SK-N-SH (cell line): ENCODE results near the gene TSC1. TPM values are rescaled to one million over a fixed set of nuclear protein-coding genes. Genes with fewer than 3 reads are reported as not detected.

ENCODE experiments used
- CTCF ChIA-PET: fragments of 300-600, 350-600 bp; formaldehyde crosslinking; extraction: SDS; loops from one replicate; lab custom pipeline; 2021; lab: Yijun Ruan, JAX
- POLR2A ChIA-PET: fragments of 350-600 bp; sonication (Branson Sonifier 250); formaldehyde crosslinking; extraction: SDS; loops from one replicate; lab custom pipeline; 2020; ENCODE audit warnings: antibody characterized with exemption, inconsistent platforms; lab: Yijun Ruan, JAX
- DNase-seq: peaks from one replicate; pipeline ENCODE4 v3.0.0; 2012
- H2AFZ ChIP-seq: fragments of 200-600 bp; sonication (generic); 2 replicates; pipeline ENCODE4 v1.8.1; 2016; ENCODE audit warnings: antibody characterized with exemption, mild to moderate bottlenecking, low read depth
- H3F3A ChIP-seq: fragments of 200-600 bp; sonication (generic); replicated peaks from 2 replicates; pipeline ENCODE3; 2016; ENCODE audit warnings: antibody characterized with exemption, mild to moderate bottlenecking; ENCODE audit not compliant: insufficient read depth
- H3K27ac ChIP-seq, 2 experiments: fragments of 200-500 bp in 1 of 2; fragments of 200-600 bp in 1 of 2; sonication (Bioruptor generic) in 1 of 2; sonication (generic), shearing (Covaris generic) in 1 of 2; 2 replicates each; pipeline versions ENCODE4 v1.5.1 to v1.6.1; 2014 to 2016; ENCODE audit warnings: low read depth in 2 of 2, inconsistent platforms in 1 of 2, low read length in 1 of 2, mild to moderate bottlenecking in 1 of 2, mixed read lengths in 1 of 2
- H3K27me3 ChIP-seq: fragments of 200-600 bp; sonication (generic), shearing (Covaris generic); 2 replicates; pipeline ENCODE4 v1.6.1; 2016; ENCODE audit warnings: mixed run types; ENCODE audit not compliant: insufficient read depth
- H3K36me3 ChIP-seq, 2 experiments: fragments of 200-500 bp in 1 of 2; fragments of 200-600 bp in 1 of 2; sonication (Bioruptor generic) in 1 of 2; sonication (generic) in 1 of 2; replicated peaks in 1 of 2; 2 replicates each; pipeline versions ENCODE3 to v1.5.1; 2014 to 2016; ENCODE audit warnings: low read length in 1 of 2, mild to moderate bottlenecking in 1 of 2; ENCODE audit not compliant: insufficient read depth in 2 of 2, control insufficient read depth in 1 of 2
- H3K4me1 ChIP-seq, 2 experiments: fragments of 200-500 bp in 1 of 2; fragments of 200-600 bp in 1 of 2; sonication (Bioruptor generic) in 1 of 2; sonication (generic), shearing (Covaris generic) in 1 of 2; 2 replicates each; pipeline versions ENCODE4 v1.5.1 to v1.6.1; 2014 to 2016; ENCODE audit warnings: low read depth in 1 of 2, low read length in 1 of 2, mixed run types in 1 of 2; ENCODE audit not compliant: insufficient read depth in 2 of 2, control insufficient read depth in 1 of 2
- H3K4me2 ChIP-seq: fragments of 200-600 bp; sonication (generic), shearing (Covaris generic); 2 replicates; pipeline ENCODE4 v1.6.1; 2017; ENCODE audit warnings: mixed run types
- H3K4me3 ChIP-seq, 2 experiments: fragments of 200-500 bp in 1 of 2; fragments of 200-600 bp in 1 of 2; sonication (Bioruptor generic) in 1 of 2; sonication (generic), shearing (Covaris generic) in 1 of 2; 2 replicates each; pipeline versions ENCODE4 v1.5.1 to v1.8.1; 2014 to 2016; ENCODE audit warnings: low read depth in 2 of 2, inconsistent platforms in 1 of 2, low read length in 1 of 2, mild to moderate bottlenecking in 1 of 2, mixed read lengths in 1 of 2, moderate library complexity in 1 of 2
- H3K79me2 ChIP-seq: fragments of 200-600 bp; sonication (generic); 2 replicates; pipeline ENCODE4 v1.8.1; 2017; ENCODE audit warnings: mild to moderate bottlenecking; ENCODE audit not compliant: insufficient read depth
- H3K9ac ChIP-seq: fragments of 200-600 bp; sonication (generic); 2 replicates; pipeline ENCODE4 v1.6.1; 2017; ENCODE audit warnings: mixed run types
- H3K9me2 ChIP-seq: fragments of 200-600 bp; sonication (generic); 2 replicates; pipeline ENCODE4 v1.6.1; 2017; ENCODE audit warnings: mixed run types
- H3K9me3 ChIP-seq: fragments of 200-600 bp; sonication (generic); 2 replicates; pipeline ENCODE4 v1.6.1; 2017; ENCODE audit warnings: mixed run types, mild to moderate bottlenecking, moderate library complexity
- H4K20me1 ChIP-seq: fragments of 200-600 bp; sonication (generic); 2 replicates; pipeline ENCODE4 v1.6.1; 2017; ENCODE audit warnings: mild to moderate bottlenecking, mixed run types; ENCODE audit not compliant: insufficient read depth
- ELF1 ChIP-seq: IDR thresholded peaks from 2 replicates; pipeline ENCODE4 v1.4.0; 2012
- EP300 ChIP-seq, 2 experiments: IDR thresholded peaks; 2 replicates each; pipeline versions ENCODE4 v1.4.0 to v1.6.1; 2012; ENCODE audit warnings: borderline replicate concordance in 1 of 2, low read depth in 1 of 2, low read length in 1 of 2
- EZH2phosphoT487 ChIP-seq: fragments of 200-600 bp; sonication (generic); IDR thresholded peaks from 2 replicates; pipeline ENCODE4 v1.6.1; 2017; ENCODE audit warnings: low read depth, mixed run types, mild to moderate bottlenecking, antibody characterized with exemption, moderate library complexity, borderline replicate concordance
- FOSL2 ChIP-seq: IDR thresholded peaks from 2 replicates; pipeline ENCODE4 v1.4.0; 2012; ENCODE audit warnings: low read depth, mild to moderate bottlenecking, moderate library complexity, borderline replicate concordance
- FOXJ3 ChIP-seq: sonication (generic); formaldehyde crosslinking; IDR thresholded peaks from 2 replicates; pipeline ENCODE4 v1.5.1; 2020; ENCODE audit warnings: mild to moderate bottlenecking, missing genetic modification reagents
- JUND ChIP-seq: IDR thresholded peaks from 2 replicates; pipeline ENCODE4 v1.4.0; 2012
- MEF2A ChIP-seq: IDR thresholded peaks from 2 replicates; pipeline ENCODE4 v1.4.0; 2012; ENCODE audit warnings: low read depth, borderline replicate concordance
- MXI1 ChIP-seq: IDR thresholded peaks from 2 replicates; pipeline ENCODE4 v1.6.1; 2012; ENCODE audit warnings: mild to moderate bottlenecking, low read depth, low read length, improper control_type of control experiment
- NFIC ChIP-seq: IDR thresholded peaks from 2 replicates; pipeline ENCODE4 v1.4.0; 2012; ENCODE audit warnings: borderline replicate concordance
- NRF1 ChIP-seq: IDR thresholded peaks from 2 replicates; pipeline ENCODE4 v1.6.1; 2012; ENCODE audit warnings: low read depth, mild to moderate bottlenecking, low read length
- POLR2AphosphoS5 ChIP-seq: IDR thresholded peaks from 2 replicates; pipeline ENCODE4 v1.6.1; 2012; ENCODE audit warnings: low read depth, low read length
- RCOR1 ChIP-seq: fragments of 150-350 bp; IDR thresholded peaks from 2 replicates; pipeline ENCODE4 v1.6.1; 2017; ENCODE audit warnings: antibody characterized with exemption, low read length
- TAF1 ChIP-seq: IDR thresholded peaks from 2 replicates; pipeline ENCODE4 v1.6.1; 2012; ENCODE audit warnings: low read depth, mild to moderate bottlenecking, low read length, moderate library complexity, borderline replicate concordance
- USF1 ChIP-seq: IDR thresholded peaks from 2 replicates; pipeline ENCODE4 v1.4.0; 2012; ENCODE audit warnings: low read depth, borderline replicate concordance
- YY1 ChIP-seq: IDR thresholded peaks from 2 replicates; pipeline ENCODE4 v1.4.0; 2012; ENCODE audit warnings: low read depth, mild to moderate bottlenecking
- WGBS: methylation state at CpG from one replicate; pipeline ENCODE4 v1.1.6; 2017; ENCODE audit warnings: low lambda C conversion rate; 5-methylcytosine and 5-hydroxymethylcytosine counted together
- polyA plus RNA-seq, 3 experiments: library from polyadenylated mRNA; depleted of rRNA; stranded (reverse); fragments of >200 nt; gene quantifications; 2 replicates each; pipeline ENCODE4 v1.2.3, GENCODE V29; 2012
- TF ChIP-seq, protein P1 (sequence below): IDR thresholded peaks from 2 replicates; pipeline ENCODE4 v1.6.1; 2012; ENCODE audit warnings: mild to moderate bottlenecking, low read depth, low read length, moderate library complexity

Gene TSC1
- polyA plus RNA-seq, 1 of the 3 experiments (the other 2 are of a cell fraction): 18.3 TPM

DNA sequence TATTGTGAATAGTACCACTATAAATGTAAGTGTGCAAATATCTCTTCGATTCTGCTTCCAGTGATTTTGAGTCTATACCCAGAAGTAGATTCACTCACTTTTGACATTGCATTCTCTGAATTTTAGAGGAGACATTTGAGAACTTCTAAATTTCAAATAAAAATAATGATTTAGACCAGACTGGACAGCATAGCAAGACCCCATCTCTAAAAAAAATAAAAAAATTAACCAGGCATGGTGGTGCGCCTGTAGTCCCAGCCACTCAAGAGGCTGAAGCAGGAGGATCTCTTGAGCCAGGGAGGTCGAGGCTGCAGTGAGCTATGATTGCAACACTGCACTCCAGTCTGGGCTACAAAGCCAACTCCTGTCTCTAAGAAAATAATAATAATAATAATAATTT lies 32.2 kb upstream of the TSC1 start:
- POLR2A ChIA-PET: no interaction called here
- Histone ChIP-seq H3K9me2 (no peaks in the 10 kb centered on the region), H3K4me3 (no peak overlapping the region), H3F3A (no peaks in the 10 kb centered on the region), H3K36me3 (no peaks in the 10 kb centered on the region), H3K27ac (no peak overlapping the region), H2AFZ (no peak overlapping the region), H3K4me1 (peaks cover 0 to 9% of the 10 kb centered on the region in 2 experiments; a peak in 1 of 4 replicates), H3K9me3 (no peaks in the 10 kb centered on the region), H3K4me2 (no peak overlapping the region), H3K27me3 (peaks cover 66% of the 10 kb centered on the region), H3K9ac (no peak overlapping the region), H3K79me2 (no peaks in the 10 kb centered on the region), H4K20me1 (no peaks in the 10 kb centered on the region)
- DNase-seq: no peak
- TF ChIP-seq RCOR1 (no peak), MEF2A (no peak), JUND (no peak), NRF1 (no peak), ELF1 (no peak), USF1 (no peak), POLR2AphosphoS5 (no peak), NFIC (no peak), FOSL2 (no peak), EZH2phosphoT487 (no peak), TAF1 (no peak), EP300 (IDR thresholded peaks at IDR 0.05; ENCODE audit: borderline replicate concordance in 1 of 2, low read depth in 1 of 2, low read length in 1 of 2) (no peak), MXI1 (no peak)
- TF ChIP-seq, protein P1, sequence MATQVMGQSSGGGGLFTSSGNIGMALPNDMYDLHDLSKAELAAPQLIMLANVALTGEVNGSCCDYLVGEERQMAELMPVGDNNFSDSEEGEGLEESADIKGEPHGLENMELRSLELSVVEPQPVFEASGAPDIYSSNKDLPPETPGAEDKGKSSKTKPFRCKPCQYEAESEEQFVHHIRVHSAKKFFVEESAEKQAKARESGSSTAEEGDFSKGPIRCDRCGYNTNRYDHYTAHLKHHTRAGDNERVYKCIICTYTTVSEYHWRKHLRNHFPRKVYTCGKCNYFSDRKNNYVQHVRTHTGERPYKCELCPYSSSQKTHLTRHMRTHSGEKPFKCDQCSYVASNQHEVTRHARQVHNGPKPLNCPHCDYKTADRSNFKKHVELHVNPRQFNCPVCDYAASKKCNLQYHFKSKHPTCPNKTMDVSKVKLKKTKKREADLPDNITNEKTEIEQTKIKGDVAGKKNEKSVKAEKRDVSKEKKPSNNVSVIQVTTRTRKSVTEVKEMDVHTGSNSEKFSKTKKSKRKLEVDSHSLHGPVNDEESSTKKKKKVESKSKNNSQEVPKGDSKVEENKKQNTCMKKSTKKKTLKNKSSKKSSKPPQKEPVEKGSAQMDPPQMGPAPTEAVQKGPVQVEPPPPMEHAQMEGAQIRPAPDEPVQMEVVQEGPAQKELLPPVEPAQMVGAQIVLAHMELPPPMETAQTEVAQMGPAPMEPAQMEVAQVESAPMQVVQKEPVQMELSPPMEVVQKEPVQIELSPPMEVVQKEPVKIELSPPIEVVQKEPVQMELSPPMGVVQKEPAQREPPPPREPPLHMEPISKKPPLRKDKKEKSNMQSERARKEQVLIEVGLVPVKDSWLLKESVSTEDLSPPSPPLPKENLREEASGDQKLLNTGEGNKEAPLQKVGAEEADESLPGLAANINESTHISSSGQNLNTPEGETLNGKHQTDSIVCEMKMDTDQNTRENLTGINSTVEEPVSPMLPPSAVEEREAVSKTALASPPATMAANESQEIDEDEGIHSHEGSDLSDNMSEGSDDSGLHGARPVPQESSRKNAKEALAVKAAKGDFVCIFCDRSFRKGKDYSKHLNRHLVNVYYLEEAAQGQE: no peak
- CTCF ChIA-PET: interaction anchor here (1.5 to 7.4 kb wide), 16 partner anchors 9 to 177 kb away, joined by 3 to 43 read pairs (median 10); partner anchors contain the start of gene TSC1
- 39% methylated on average over 3 of the region's 3 CpGs for WGBS

DNA sequence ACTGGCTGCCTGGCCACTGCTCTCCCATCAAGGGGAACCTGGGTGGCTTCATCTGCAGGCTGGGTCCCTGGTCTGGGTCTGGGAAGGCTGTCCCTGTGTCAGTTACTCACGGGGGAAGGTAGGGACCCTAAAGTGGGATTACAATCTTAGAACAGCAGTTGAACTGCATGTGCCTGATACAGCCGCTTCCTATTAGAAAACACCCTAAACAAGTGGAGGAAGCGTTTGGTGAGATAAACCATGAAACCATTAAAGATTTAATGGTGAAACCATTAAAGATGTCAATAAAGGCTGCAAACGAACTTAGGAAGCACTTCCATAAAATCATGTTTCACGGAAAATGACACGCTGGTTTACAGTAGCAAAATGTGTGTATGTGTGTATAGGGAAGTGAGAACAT lies 31.5 kb upstream of the TSC1 start:
- H3K4me3 ChIP-seq: no peak overlapping the region
- H3K4me1 ChIP-seq: peaks cover 0 to 9% of the 10 kb centered on the region in 2 experiments; a peak in 1 of 4 replicates
- no peak overlapping the region for H3K9ac ChIP-seq
- H3K27ac ChIP-seq: no peak overlapping the region
- 31% methylated on average over 6 of the region's 6 CpGs for WGBS
- H3K9me3 ChIP-seq: no peaks in the 10 kb centered on the region
- TF ChIP-seq FOXJ3 (CRISPR knock-in tag): no peak
- no peak for TF ChIP-seq YY1
- TF ChIP-seq, all 33 proteins: peak for 0
- Histone ChIP-seq H3K4me2 (no peak overlapping the region), H3F3A (no peaks in the 10 kb centered on the region), H4K20me1 (no peaks in the 10 kb centered on the region), H2AFZ (no peak overlapping the region), H3K9me2 (no peaks in the 10 kb centered on the region), H3K27me3 (peaks cover 60% of the 10 kb centered on the region), H3K79me2 (no peaks in the 10 kb centered on the region), H3K36me3 (no peaks in the 10 kb centered on the region)
- no peak for DNase-seq
- CTCF ChIA-PET: interaction anchor here (0.7 to 7.4 kb wide), 5 partner anchors 15 to 128 kb away, joined by 3 to 43 read pairs (median 7); no protein-coding TSS in a partner anchor
- POLR2A ChIA-PET: interaction anchor here (0.6 kb wide), 1 partner anchor 104 kb away, joined by 3 read pairs; no protein-coding TSS in a partner anchor
